H9 (cell line): Measurements from ENCODE around the gene SLC12A5. TPM values are rescaled to one million over a fixed set of nuclear protein-coding genes. Genes with fewer than 3 reads are reported as not detected.

ENCODE experiments used
- DNase-seq: peaks from one replicate; pipeline ENCODE4 v3.0.0-alpha.2; 2017
- H2AFZ ChIP-seq: one replicate; pipeline ENCODE4 v1.6.1; 2013; ENCODE audit warnings: mild to moderate bottlenecking, low read length, control low read depth, moderate library complexity
- H2AK5ac ChIP-seq: 2 replicates; pipeline ENCODE4 v1.6.1; 2013; ENCODE audit warnings: low read length, control low read depth, mixed read lengths; ENCODE audit not compliant: insufficient read length
- H2BK120ac ChIP-seq: one replicate; pipeline ENCODE4 v1.6.1; 2013; ENCODE audit warnings: low read depth, mild to moderate bottlenecking, low read length, control low read depth, inconsistent platforms; ENCODE audit not compliant: poor library complexity, severe bottlenecking
- H2BK12ac ChIP-seq: 2 replicates; pipeline ENCODE4 v1.6.1; 2013; ENCODE audit warnings: low read length, control low read depth, mixed read lengths, low read depth; ENCODE audit not compliant: insufficient read length
- H2BK15ac ChIP-seq: 2 replicates; pipeline ENCODE4 v1.6.1; 2013; ENCODE audit warnings: low read depth, low read length, control low read depth
- H2BK20ac ChIP-seq: one replicate; pipeline ENCODE4 v1.6.1; 2013; ENCODE audit warnings: low read depth, mild to moderate bottlenecking, low read length, control low read depth, inconsistent platforms; ENCODE audit not compliant: poor library complexity, severe bottlenecking
- H2BK5ac ChIP-seq: 2 replicates; pipeline ENCODE4 v1.6.1; 2013; ENCODE audit warnings: low read length, control low read depth, mixed read lengths; ENCODE audit not compliant: insufficient read length
- H3K14ac ChIP-seq: 2 replicates; pipeline ENCODE4 v1.6.1; 2013; ENCODE audit warnings: low read length, control low read depth; ENCODE audit not compliant: insufficient read depth
- H3K18ac ChIP-seq: 2 replicates; pipeline ENCODE4 v1.6.1; 2013; ENCODE audit warnings: low read depth, mild to moderate bottlenecking, mixed read lengths, low read length, control low read depth; ENCODE audit not compliant: insufficient read length
- H3K23ac ChIP-seq: 2 replicates; pipeline ENCODE4 v1.6.1; 2013; ENCODE audit warnings: low read length, control low read depth, mixed read lengths, low read depth; ENCODE audit not compliant: insufficient read length
- H3K23me2 ChIP-seq: 2 replicates; pipeline ENCODE4 v1.6.1; 2013; ENCODE audit warnings: low read depth, mild to moderate bottlenecking, mixed read lengths, low read length, control low read depth; ENCODE audit not compliant: insufficient read length, poor library complexity, severe bottlenecking
- H3K27ac ChIP-seq: 2 replicates; pipeline ENCODE4 v1.5.1; 2013; ENCODE audit warnings: low read length, control low read depth, mixed read lengths, low read depth; ENCODE audit not compliant: insufficient read length
- H3K27me3 ChIP-seq: 2 replicates; pipeline ENCODE4 v1.6.1; 2013; ENCODE audit warnings: low read length, control low read depth, inconsistent platforms; ENCODE audit not compliant: insufficient read depth
- H3K4ac ChIP-seq: 2 replicates; pipeline ENCODE4 v1.6.1; 2013; ENCODE audit warnings: low read depth, mild to moderate bottlenecking, control low read depth, inconsistent platforms, low read length, moderate library complexity
- H3K4me1 ChIP-seq: 2 replicates; pipeline ENCODE4 v1.6.1; 2013; ENCODE audit warnings: low read length, control low read depth, inconsistent platforms; ENCODE audit not compliant: insufficient read depth
- H3K4me2 ChIP-seq: 2 replicates; pipeline ENCODE4 v1.6.1; 2013; ENCODE audit warnings: low read length, control low read depth, mixed read lengths; ENCODE audit not compliant: insufficient read length, insufficient read depth
- H3K56ac ChIP-seq: 2 replicates; pipeline ENCODE4 v1.6.1; 2013; ENCODE audit warnings: low read depth, mild to moderate bottlenecking, mixed read lengths, low read length, control low read depth; ENCODE audit not compliant: insufficient read length
- H3K79me1 ChIP-seq: 2 replicates; pipeline ENCODE4 v1.6.1; 2013; ENCODE audit warnings: low read depth, mild to moderate bottlenecking, moderate library complexity, low read length, control low read depth, inconsistent platforms; ENCODE audit not compliant: insufficient read depth, poor library complexity, severe bottlenecking
- H3K79me2 ChIP-seq: 2 replicates; pipeline ENCODE4 v1.6.1; 2013; ENCODE audit warnings: low read length, control low read depth, inconsistent platforms; ENCODE audit not compliant: insufficient read depth
- H3K9ac ChIP-seq: 2 replicates; pipeline ENCODE4 v1.6.1; 2013; ENCODE audit warnings: low read length, control low read depth, mixed read lengths; ENCODE audit not compliant: insufficient read length; ENCODE audit errors: extremely low read depth
- H3K9me3 ChIP-seq: one replicate; pipeline ENCODE4 v1.6.1; 2013; ENCODE audit warnings: low read depth, low read length, inconsistent platforms; ENCODE audit not compliant: control insufficient read depth
- H3T11ph ChIP-seq: one replicate; pipeline ENCODE4 v1.6.1; 2013; ENCODE audit warnings: mild to moderate bottlenecking, low read length, control low read depth, inconsistent platforms
- H4K20me1 ChIP-seq: one replicate; pipeline ENCODE4 v1.6.1; 2013; ENCODE audit not compliant: control insufficient read depth, insufficient read length, insufficient read depth
- H4K5ac ChIP-seq: 2 replicates; pipeline ENCODE4 v1.6.1; 2013; ENCODE audit warnings: low read depth, mild to moderate bottlenecking, mixed read lengths, low read length, control low read depth; ENCODE audit not compliant: insufficient read length
- H4K8ac ChIP-seq: replicated peaks from 2 replicates; pipeline ENCODE4 v1.6.1; 2013; ENCODE audit warnings: low read length, control low read depth, mixed read lengths, low read depth; ENCODE audit not compliant: insufficient read length
- H4K91ac ChIP-seq: 2 replicates; pipeline ENCODE4 v1.6.1; 2013; ENCODE audit warnings: low read depth, mild to moderate bottlenecking, moderate library complexity, mixed read lengths, low read length, control low read depth; ENCODE audit not compliant: insufficient read length
- H3K27ac Mint-ChIP-seq, 3 experiments: 2 replicates in 2 of 3; 3 replicates in 1 of 3; pipeline ENCODE4 v1.8.0; 2020 to 2021; ENCODE audit warnings: mixed read lengths in 3 of 3, mild to moderate bottlenecking in 1 of 3, moderate library complexity in 1 of 3
- H3K27me3 Mint-ChIP-seq: 2 replicates; pipeline ENCODE4 v1.8.0; 2021; ENCODE audit warnings: low read depth, mild to moderate bottlenecking, moderate library complexity, mixed read lengths
- H3K36me3 Mint-ChIP-seq, 3 experiments: 2 replicates in 2 of 3; 3 replicates in 1 of 3; pipeline ENCODE4 v1.8.0; 2020 to 2021; ENCODE audit warnings: low read depth in 3 of 3, mixed read lengths in 3 of 3; ENCODE audit not compliant: insufficient read depth in 1 of 3
- H3K4me1 Mint-ChIP-seq, 2 experiments: 2 replicates each; pipeline ENCODE4 v1.8.0; 2020; ENCODE audit warnings: mixed read lengths in 2 of 2
- H3K4me3 Mint-ChIP-seq, 2 experiments: 2 replicates in 1 of 2; 3 replicates in 1 of 2; pipeline ENCODE4 v1.8.0; 2020 to 2021; ENCODE audit warnings: mild to moderate bottlenecking in 2 of 2, mixed read lengths in 2 of 2, moderate library complexity in 1 of 2
- H3K9me3 Mint-ChIP-seq, 2 experiments: 2 replicates in 1 of 2; 3 replicates in 1 of 2; pipeline ENCODE4 v1.8.0; 2020; ENCODE audit warnings: mild to moderate bottlenecking in 2 of 2, mixed read lengths in 2 of 2, moderate library complexity in 1 of 2
- CTCF ChIP-seq: fragments of 200-600 bp; sonication (generic); conservative IDR thresholded peaks from 3 replicates; pipeline ENCODE4 v1.8.0; 2021; ENCODE audit warnings: antibody characterized with exemption, mild to moderate bottlenecking
- WGBS: extraction: QIAGEN DNeasy Blood & Tissue Kit; methylation state at CpG from one replicate; pipeline ENCODE4 v1.1.7; 2013; ENCODE audit warnings: missing lambda C conversion rate, low lambda C conversion rate, mixed read lengths; ENCODE audit not compliant: insufficient read length; ENCODE audit errors: extremely low coverage; 5-methylcytosine and 5-hydroxymethylcytosine counted together
- total RNA-seq: library from RNA; stranded (reverse); gene quantifications from 2 replicates; pipeline ENCODE4 v1.2.1, GENCODE V29; 2021

SLC12A5 gene
- total RNA-seq, 1 experiment from 2014 or later, result 8.7 TPM

GRCh38 chr20:46056027-46056833 lies 27.2 kb downstream of the SLC12A5 start:
- H3K23ac ChIP-seq, result no peak overlapping the region
- Mint-ChIP-seq H3K27me3 (peaks cover 87% of the 10 kb centered on the region), H3K27ac (no peak overlapping the region), H3K9me3 (no peaks in the 10 kb centered on the region), H3K4me3 (no peak overlapping the region), H3K4me1 (peaks cover 19 to 24% of the 10 kb centered on the region in 2 experiments), H3K36me3 (peaks cover 3% of the 10 kb centered on the region in 3 experiments; a peak in 6 of 7 replicates)
- WGBS, result no CpG with 5 or more reads among the region's 15 CpGs
- peaks cover 18% of the 10 kb centered on the region for H3K23me2 ChIP-seq
- H3K56ac ChIP-seq, result no peak overlapping the region
- no peaks in the 10 kb centered on the region for H3K79me2 ChIP-seq
- no peak overlapping the region for H3T11ph ChIP-seq
- H4K20me1 ChIP-seq, result no peaks in the 10 kb centered on the region
- H3K27ac ChIP-seq, result no peak overlapping the region
- no peaks in the 10 kb centered on the region for H3K79me1 ChIP-seq
- H4K91ac ChIP-seq, result no peak overlapping the region
- no peak overlapping the region for H4K5ac ChIP-seq
- no peak overlapping the region for H2AFZ ChIP-seq
- DNase-seq, result no peak
- H3K18ac ChIP-seq, result no peak overlapping the region
- H3K14ac ChIP-seq, result no peak overlapping the region
- no peak overlapping the region for H2BK120ac ChIP-seq
- no peak overlapping the region for H3K4me2 ChIP-seq
- no peak overlapping the region for H2BK5ac ChIP-seq
- no peak overlapping the region for H2BK20ac ChIP-seq
- no peak overlapping the region for H2AK5ac ChIP-seq
- peaks cover 25% of the 10 kb centered on the region; the same call in 1 of the 2 replicates for H3K27me3 ChIP-seq
- peaks cover 4% of the 10 kb centered on the region; the same call in 1 of the 2 replicates for H3K4me1 ChIP-seq
- no peak overlapping the region for H2BK15ac ChIP-seq
- H2BK12ac ChIP-seq, result no peak overlapping the region
- H3K9ac ChIP-seq, result no peak overlapping the region
- H3K4ac ChIP-seq, result no peak overlapping the region
- no peak for TF ChIP-seq CTCF
- no peak overlapping the region for H4K8ac ChIP-seq
- no peaks in the 10 kb centered on the region for H3K9me3 ChIP-seq
